Measurements from ENCODE around the gene PSMA1.

PSMA1 gene

GRCh38 chr11:14555818-14556217 lies 35.6 kb upstream of the PSMA1 start:
- Histone ChIP-seq H3K36me3 (no peaks in the 10 kb centered on the region), H3K27ac (no peak overlapping the region), H3K4me3 (no peak overlapping the region), H3K4me1 (no peaks in the 10 kb centered on the region), H3K9me3 (no peaks in the 10 kb centered on the region), H3K27me3 (no peaks in the 10 kb centered on the region)
- intact Hi-C loops (cut with DNase I; ENCODE audit: low total_unique reads), result no loop called here
- DNase-seq, result no peak
- no peak for TF ChIP-seq CTCF (IDR thresholded peaks at IDR 0.05)

GRCh38 chr11:14554959-14555358 lies 34.8 kb upstream of the PSMA1 start:
- no peak for DNase-seq
- intact Hi-C loops (cut with DNase I; ENCODE audit: low total_unique reads), result no loop called here
- Histone ChIP-seq H3K27me3 (no peaks in the 10 kb centered on the region), H3K27ac (no peak overlapping the region), H3K4me1 (no peaks in the 10 kb centered on the region), H3K9me3 (no peaks in the 10 kb centered on the region), H3K4me3 (no peak overlapping the region), H3K36me3 (no peaks in the 10 kb centered on the region)
- TF ChIP-seq CTCF (IDR thresholded peaks at IDR 0.05), result no peak

- no peaks in the 10 kb centered on the region for H3K36me3 ChIP-seq
- no peak overlapping the region for H3K27ac ChIP-seq
- no peak overlapping the region for H3K4me3 ChIP-seq
- no peaks in the 10 kb centered on the region for H3K4me1 ChIP-seq
- no peak for DNase-seq
- intact Hi-C loops (cut with DNase I; ENCODE audit: low total_unique reads), result no loop called here
- no peak for TF ChIP-seq CTCF (IDR thresholded peaks at IDR 0.05)
- H3K27me3 ChIP-seq, result no peaks in the 10 kb centered on the region
- H3K9me3 ChIP-seq, result no peaks in the 10 kb centered on the region
Measured at GRCh38 chr11:14552089-14552488, 31.9 kb upstream of the PSMA1 start.

- Histone ChIP-seq H3K27me3 (no peaks in the 10 kb centered on the region), H3K4me1 (no peaks in the 10 kb centered on the region), H3K27ac (no peak overlapping the region), H3K36me3 (no peaks in the 10 kb centered on the region), H3K9me3 (no peaks in the 10 kb centered on the region), H3K4me3 (no peak overlapping the region)
- intact Hi-C loops (cut with DNase I; ENCODE audit: low total_unique reads), result no loop called here
- DNase-seq, result no peak
- no peak for TF ChIP-seq CTCF (IDR thresholded peaks at IDR 0.05)
Measured at GRCh38 chr11:14551380-14551779, 31.2 kb upstream of the PSMA1 start.

- no peak overlapping the region for H3K4me3 ChIP-seq
- no peaks in the 10 kb centered on the region for H3K9me3 ChIP-seq
- no peaks in the 10 kb centered on the region for H3K27me3 ChIP-seq
- H3K4me1 ChIP-seq, result no peaks in the 10 kb centered on the region
- no peaks in the 10 kb centered on the region for H3K36me3 ChIP-seq
- no peak for TF ChIP-seq CTCF (IDR thresholded peaks at IDR 0.05)
- no peak overlapping the region for H3K27ac ChIP-seq
- no peak for DNase-seq
- intact Hi-C loops (cut with DNase I; ENCODE audit: low total_unique reads), result no loop called here
Measured at GRCh38 chr11:14549891-14550290, 29.7 kb upstream of the PSMA1 start.

- H3K27ac ChIP-seq, result no peak overlapping the region
- no peaks in the 10 kb centered on the region for H3K4me1 ChIP-seq
- DNase-seq, result no peak
- no peaks in the 10 kb centered on the region for H3K27me3 ChIP-seq
- TF ChIP-seq CTCF (IDR thresholded peaks at IDR 0.05), result no peak
- H3K9me3 ChIP-seq, result no peaks in the 10 kb centered on the region
- H3K4me3 ChIP-seq, result no peak overlapping the region
- intact Hi-C loops (cut with DNase I; ENCODE audit: low total_unique reads), result no loop called here
- H3K36me3 ChIP-seq, result no peaks in the 10 kb centered on the region
Measured at GRCh38 chr11:14547440-14547839, 27.3 kb upstream of the PSMA1 start.
